H1 (cell line): ENCODE measurements around the gene CYP4A22. TPM values are rescaled to one million over a fixed set of nuclear protein-coding genes. Genes with fewer than 3 reads are reported as not detected.

Experiments used
- CHD7 ChIP-seq: fragments of 300-600 bp; sonication (generic); IDR thresholded peaks from 2 replicates; pipeline ENCODE4 v1.7.1; 2012; ENCODE audit warnings: low read length, moderate library complexity, mild to moderate bottlenecking, inconsistent platforms; ENCODE audit not compliant: insufficient replicate concordance
- EZH2 ChIP-seq: fragments of 200-600 bp; sonication (generic); IDR thresholded peaks from 2 replicates; pipeline ENCODE4 v1.7.1; 2012; ENCODE audit warnings: low read depth, mild to moderate bottlenecking, moderate library complexity, low read length, inconsistent platforms; ENCODE audit not compliant: severe bottlenecking
- POLR2A ChIP-seq, 2 experiments: IDR thresholded peaks; 1 replicate in 1 of 2; 2 replicates in 1 of 2; pipeline ENCODE4 v1.6.1; 2011; ENCODE audit warnings: low read depth in 2 of 2, low read length in 2 of 2, mild to moderate bottlenecking in 2 of 2; ENCODE audit errors: control extremely low read depth in 1 of 2
- ZNF274 ChIP-seq: IDR thresholded peaks from 2 replicates; pipeline ENCODE4 v1.7.0; 2012; ENCODE audit warnings: low read length, borderline replicate concordance; ENCODE audit errors: extremely low read depth
- polyA plus RNA-seq, 7 experiments: library from polyadenylated mRNA; depleted of rRNA in 3 of 7; stranded (reverse) in 5 of 7; unstranded in 2 of 7; fragments of >200 nt in 5 of 7; fragments of 200-250 nt in 2 of 7; gene quantifications; 1 replicate in 5 of 7; 2 replicates in 1 of 7; 4 replicates in 1 of 7; pipeline versions ENCODE4 v1.2.1 to v1.2.3, GENCODE V29; 2011 to 2013; ENCODE audit warnings: missing spikeins in 2 of 7, mixed read lengths in 2 of 7
- total RNA-seq: library from RNA; stranded (reverse); fragmentation: NEBNext Ultra II Directional; extraction: Animal tissue kit (Norgen Biotek cat#: 25700); gene quantifications from 2 replicates; pipeline ENCODE4 v1.2.1, GENCODE V29; 2021

Gene CYP4A22
- total and polyA plus RNA-seq, 2 of the 8 experiments (the other 6 are each of a cell fraction or from before 2014, with no cell fraction given), result not detected

- TF ChIP-seq CHD7 (no peak), EZH2 (no peak), POLR2A (IDR thresholded peaks at IDR 0.05; ENCODE audit: control extremely low read depth in 1 of 2, low read depth in 2 of 2, low read length in 2 of 2) (no peak), ZNF274 (no peak)
Measured at GRCh38 chr1:47179988-47180563, 42.8 kb downstream of the CYP4A22 start (continued).
